K562 (cell line): ENCODE results near the gene SGIP1. TPM values are rescaled to one million over a fixed set of nuclear protein-coding genes. Genes with fewer than 3 reads are reported as not detected.

Source experiments
- ATAC-seq: fragments of 200-7000 bp; cut with Tn5 transposase; 3 replicates; pipeline ENCODE4 v1.9.1; 2020; ENCODE audit warnings: moderate library complexity
- BruUV-seq: library from RNA; stranded (reverse); fragments of 400-500 nt; replicated peaks from 2 replicates; lab custom pipeline; 2021; lab: Mats Ljungman, UMichigan
- CTCF ChIA-PET: fragments of 300-600 bp; formaldehyde crosslinking; extraction: SDS; loops from one replicate; lab custom pipeline; 2021; ENCODE audit warnings: low intra/inter-chr PET ratio; lab: Yijun Ruan, JAX
- POLR2A ChIA-PET: fragments of 300-600, 350-650 bp; sonication (Branson Sonifier 250); formaldehyde crosslinking; extraction: SDS; loops from one replicate; lab custom pipeline; 2021; ENCODE audit warnings: antibody characterized with exemption, inconsistent platforms; lab: Yijun Ruan, JAX
- DNase-seq, 4 experiments: peaks; one replicate each; pipeline versions ENCODE4 v3.0.0 to v3.0.0-alpha.2; 2011 to 2018; ENCODE audit warnings: low spot score in 3 of 4, mixed read lengths in 3 of 4; ENCODE audit errors: extremely low read depth in 1 of 4
- FAIRE-seq: peaks from 2 replicates; lab custom pipeline; 2011; peaks lifted over from hg19 to GRCh38; lab: Jason Lieb, UNC
- H2AFZ ChIP-seq: 2 replicates; pipeline ENCODE4 v1.6.0; 2011; ENCODE audit warnings: low read depth, low read length, control low read depth, inconsistent platforms
- H3K27ac ChIP-seq: fragments of 200-600 bp; 3 replicates; pipeline ENCODE4 v1.8.0; 2011; ENCODE audit warnings: low read depth, mild to moderate bottlenecking, control low read depth, inconsistent platforms, low read length, moderate library complexity, mixed read lengths; ENCODE audit errors: extremely low read depth
- H3K27me3 ChIP-seq, 2 experiments: fragments of 300-600 bp in 1 of 2; 2 replicates in 1 of 2; 3 replicates in 1 of 2; pipeline versions ENCODE4 v1.6.0 to v1.8.0; 2011; ENCODE audit warnings: inconsistent platforms in 2 of 2, low read length in 2 of 2, mild to moderate bottlenecking in 1 of 2, mixed read lengths in 1 of 2, moderate library complexity in 1 of 2; ENCODE audit not compliant: control insufficient read depth in 2 of 2, insufficient read depth in 2 of 2
- H3K36me3 ChIP-seq: fragments of 300-600 bp; 3 replicates; pipeline ENCODE4 v1.8.0; 2011; ENCODE audit warnings: mild to moderate bottlenecking, low read length, inconsistent platforms; ENCODE audit not compliant: control insufficient read depth, insufficient read depth
- H3K4me1 ChIP-seq, 2 experiments: fragments of 200-600 bp in 1 of 2; replicated peaks in 1 of 2; 2 replicates in 1 of 2; 3 replicates in 1 of 2; pipeline versions ENCODE4 v1.5.1 to v1.8.0; 2011; ENCODE audit warnings: inconsistent platforms in 2 of 2, low read length in 2 of 2, mild to moderate bottlenecking in 1 of 2, mixed read lengths in 1 of 2, moderate library complexity in 1 of 2; ENCODE audit not compliant: control insufficient read depth in 2 of 2, insufficient read depth in 2 of 2
- H3K4me2 ChIP-seq: 2 replicates; pipeline ENCODE4 v1.6.1; 2011; ENCODE audit warnings: low read length, control low read depth, inconsistent platforms, mixed read lengths; ENCODE audit not compliant: insufficient read depth
- H3K4me3 ChIP-seq: fragments of 200-600 bp; sonication (generic), shearing (Covaris generic); 2 replicates; pipeline ENCODE4 v1.5.1; 2016; ENCODE audit warnings: control low read depth, inconsistent platforms
- H3K79me2 ChIP-seq: fragments of 200-600 bp; 3 replicates; pipeline ENCODE4 v1.8.0; 2011; ENCODE audit warnings: low read length, inconsistent platforms; ENCODE audit not compliant: control insufficient read depth, insufficient read depth
- H3K9ac ChIP-seq, 2 experiments: 2 replicates each; pipeline versions ENCODE4 v1.6.0 to v1.6.1; 2011; ENCODE audit warnings: low read depth in 2 of 2, low read length in 2 of 2, control low read depth in 1 of 2, inconsistent platforms in 1 of 2, mild to moderate bottlenecking in 1 of 2, mixed read lengths in 1 of 2; ENCODE audit not compliant: insufficient read depth in 1 of 2
- H3K9me1 ChIP-seq: one replicate; pipeline ENCODE4 v1.6.0; 2011; ENCODE audit warnings: inconsistent platforms, mild to moderate bottlenecking, low read length, moderate library complexity; ENCODE audit not compliant: control insufficient read depth, insufficient read depth
- H3K9me3 ChIP-seq: replicated peaks from 2 replicates; pipeline ENCODE4 v1.5.1; 2011; ENCODE audit warnings: low read depth, low read length, inconsistent platforms; ENCODE audit not compliant: control insufficient read depth, insufficient read depth
- H4K20me1 ChIP-seq: replicated peaks from 2 replicates; pipeline ENCODE4 v1.6.1; 2011; ENCODE audit warnings: low read length, inconsistent platforms, mixed read lengths; ENCODE audit not compliant: control insufficient read depth, insufficient read depth
- CEBPG ChIP-seq, 3 experiments: fragments of 200-800 bp in 1 of 3; sonication (Bioruptor generic) in 1 of 3; sonication (generic) in 1 of 3; formaldehyde crosslinking in 1 of 3; IDR thresholded peaks in 2 of 3; conservative IDR thresholded peaks in 1 of 3; 2 replicates each; pipeline versions ENCODE4 v1.6.1 to v1.8.0; 2016 to 2022; ENCODE audit warnings: missing compliant biosample characterization in 2 of 3, missing genetic modification characterization in 2 of 3, mild to moderate bottlenecking in 1 of 3, missing genetic modification reagents in 1 of 3
- CGGBP1 ChIP-seq: fragments of 250-450 bp; sonication (Bioruptor Pico); IDR thresholded peaks from 2 replicates; pipeline ENCODE4 v1.9.0; 2021; ENCODE audit warnings: mild to moderate bottlenecking
- E2F4 ChIP-seq: sonication (generic); formaldehyde crosslinking; IDR thresholded peaks from 2 replicates; pipeline ENCODE4 v1.8.0; 2022; ENCODE audit warnings: mild to moderate bottlenecking, low read depth, missing genetic modification reagents
- HES1 ChIP-seq: fragments of 450-650 bp; IDR thresholded peaks from 2 replicates; pipeline ENCODE4 v1.6.1; 2016; ENCODE audit warnings: low read depth, mild to moderate bottlenecking, moderate library complexity
- JUND ChIP-seq, 2 experiments: IDR thresholded peaks; 2 replicates in 1 of 2; 3 replicates in 1 of 2; pipeline ENCODE4 v1.6.1; 2011; ENCODE audit warnings: borderline replicate concordance in 2 of 2, low read depth in 2 of 2, low read length in 2 of 2, improper control_type of control experiment in 1 of 2, missing biosample characterization in 1 of 2, missing genetic modification characterization in 1 of 2, missing genetic modification reagents in 1 of 2
- KLF13 ChIP-seq: fragments of 450-650 bp; IDR thresholded peaks from 2 replicates; pipeline ENCODE4 v1.6.1; 2016; ENCODE audit warnings: missing genetic modification characterization, low read depth, mild to moderate bottlenecking, missing compliant biosample characterization, moderate library complexity, borderline replicate concordance
- PCBP1 ChIP-seq: fragments of 200-400 bp; formaldehyde crosslinking; IDR thresholded peaks from 2 replicates; pipeline ENCODE4 v1.6.1; 2018; ENCODE audit warnings: mild to moderate bottlenecking, low read depth, low read length; ENCODE audit not compliant: poor library complexity, severe bottlenecking
- TAF7 ChIP-seq: fragments of 450-650 bp; IDR thresholded peaks from 2 replicates; pipeline ENCODE4 v1.6.1; 2016; ENCODE audit warnings: missing genetic modification characterization, missing compliant biosample characterization
- TRIM25 ChIP-seq: fragments of 450-650 bp; IDR thresholded peaks from 2 replicates; pipeline ENCODE4 v1.7.0; 2016; ENCODE audit warnings: borderline replicate concordance
- ZFP1 ChIP-seq: fragments of 450-650 bp; formaldehyde crosslinking; IDR thresholded peaks from 2 replicates; pipeline ENCODE4 v1.4.0; 2020; ENCODE audit warnings: mild to moderate bottlenecking, mixed read lengths
- WGBS: fragments of 100-300 bp; shearing (Covaris generic); methylation state at CpG from one replicate; pipeline ENCODE4 v1.1.6; 2016; ENCODE audit warnings: low coverage, mixed read lengths; ENCODE audit not compliant: insufficient coverage; ENCODE audit errors: missing lambda C conversion rate; 5-methylcytosine and 5-hydroxymethylcytosine counted together
- in situ Hi-C: fragments of 300-500 bp; cut with MboI; formaldehyde crosslinking; loops from 4 replicates; pipeline ENCODE4 v1.15.0; 2018; ENCODE audit warnings: inconsistent platforms, mixed read lengths
- intact Hi-C: fragments of 100-400 bp; cut with micrococcal nuclease; formaldehyde crosslinking; loops from 2 replicates; pipeline ENCODE4 v1.14.2; 2022
- polyA plus RNA-seq, 8 experiments: library from polyadenylated mRNA; depleted of rRNA in 4 of 8; stranded (reverse) in 5 of 8; unstranded in 3 of 8; fragments of >200 nt; fragmentation: Nextera tagmentation in 2 of 8; fragmentation: Illumina TruSeq in 1 of 8; extraction: Ambion mirVana in 2 of 8; extraction: Trizol in 1 of 8; gene quantifications; 2 replicates each; pipeline versions ENCODE4 v1.2.1 to v1.2.3, GENCODE V29; 2011 to 2014; ENCODE audit warnings: inconsistent platforms in 1 of 8, missing spikeins in 1 of 8
- total RNA-seq, 7 experiments: library from RNA; depleted of rRNA in 6 of 7; stranded (reverse); fragments of >200 nt in 6 of 7; fragmentation: Illumina TruSeq in 2 of 7; extraction: Trizol in 2 of 7; gene quantifications; 2 replicates each; pipeline versions ENCODE4 v1.2.1 to v1.2.3, GENCODE V29; 2011 to 2021; ENCODE audit warnings: low replicate concordance in 1 of 7

Gene SGIP1
- total and polyA plus RNA-seq, 9 of the 15 experiments (the other 6 are each of a cell fraction or from before 2014, with no cell fraction given), result 0.07 to 0.35 TPM; not detected in 7

DNA sequence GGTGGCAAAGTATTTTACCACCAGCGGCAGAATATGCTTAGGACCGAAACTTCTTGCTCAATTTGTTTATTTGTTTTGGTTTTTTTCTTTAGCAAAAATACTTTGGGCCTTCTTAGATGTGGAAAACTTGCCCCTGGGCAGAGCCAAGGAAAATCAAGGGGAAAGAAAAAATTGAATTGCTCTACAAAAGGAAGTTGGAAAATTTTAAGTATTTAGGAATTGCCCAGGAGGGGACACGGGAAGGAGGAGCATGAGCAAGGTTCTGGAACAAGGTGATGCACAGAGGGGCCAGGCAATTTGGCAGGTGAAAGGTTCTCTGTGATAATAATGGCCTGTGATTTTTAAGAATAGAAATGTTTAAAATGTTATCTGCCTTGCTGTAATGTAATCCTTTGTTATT, 28.6 kb downstream of the SGIP1 start (continued):
- TF ChIP-seq HES1, result no peak
- TF ChIP-seq, all 486 proteins: peak for 0

GRCh38 chr1:66563094-66563800, 29.3 kb downstream of the SGIP1 start:
- FAIRE-seq (no peak), ATAC-seq (no peak), DNase-seq (no peak)
- Histone ChIP-seq H3K36me3 (no peaks in the 10 kb centered on the region), H3K4me3 (no peak overlapping the region), H2AFZ (no peak overlapping the region), H3K27ac (no peak overlapping the region), H3K4me2 (no peak overlapping the region), H3K9ac (no peak overlapping the region), H3K79me2 (no peaks in the 10 kb centered on the region), H3K27me3 (no peaks in the 10 kb centered on the region; a peak in 1 of 5 replicates), H4K20me1 (no peaks in the 10 kb centered on the region), H3K9me3 (no peaks in the 10 kb centered on the region), H3K9me1 (no peaks in the 10 kb centered on the region), H3K4me1 (no peaks in the 10 kb centered on the region)
- in situ Hi-C loops, result no loop called here
- TF ChIP-seq E2F4 (no peak), JUND (IDR thresholded peaks at IDR 0.05; ENCODE audit: borderline replicate concordance, low read depth, low read length) (no peak), JUND (tag; IDR thresholded peaks at IDR 0.05; ENCODE audit: borderline replicate concordance, low read depth, low read length) (no peak), CGGBP1 (CRISPR knock-in tag) (no peak), ZFP1 (no peak), KLF13 (tag) (no peak), CEBPG (CRISPR knock-in tag; IDR thresholded peaks at IDR 0.05) (no peak), CEBPG (tag; conservative IDR thresholded peaks at IDR 0.05 in 1 of 2, IDR thresholded peaks at IDR 0.05 in 1 of 2) (no peak), PCBP1 (no peak), TRIM25 (no peak), TAF7 (tag) (no peak)
- ChIA-PET CTCF (no interaction called here), POLR2A (interaction anchor here (0.9 kb wide), 1 partner anchor 28 kb away, joined by 3 read pairs; no protein-coding TSS in a partner anchor)
- intact Hi-C loops, result no loop called here
- no TSS peak for BruUV-seq
- 2% methylated on average over 6 of the region's 6 CpGs for WGBS
